ENCODE measurements around the gene KNG1. TPM values are rescaled to one million over a fixed set of nuclear protein-coding genes. Genes with fewer than 3 reads are reported as not detected.

KNG1 gene
- total RNA-seq, 8 experiments from 2014 or later = 0.04 to 0.24 (median 0.10) TPM; not detected in 3

DNA sequence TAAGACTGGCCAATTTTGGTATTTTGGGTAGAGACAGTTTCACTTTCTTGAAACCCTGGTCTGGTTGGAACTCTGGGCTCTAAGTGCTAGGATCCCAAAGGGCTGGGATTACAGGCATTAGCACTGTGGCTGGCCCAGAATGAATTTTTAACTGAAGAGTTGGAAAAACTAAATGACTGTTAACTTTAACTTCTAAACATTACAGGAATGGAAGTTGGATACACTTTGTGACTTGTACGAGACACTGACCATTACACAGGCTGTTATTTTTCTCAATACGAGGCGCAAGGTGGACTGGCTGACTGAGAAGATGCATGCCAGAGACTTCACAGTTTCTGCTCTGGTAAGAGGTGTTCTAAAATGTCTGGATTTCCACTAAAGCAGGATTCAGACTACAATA is 69.8 kb downstream of the KNG1 start:
- no peak overlapping the region for H3K4me3 ChIP-seq
- peaks cover 8 to 28% of the 10 kb centered on the region in 2 donors for H3K4me1 ChIP-seq (replicated peaks in 1 of 2)
- H3K27ac ChIP-seq = no peak overlapping the region
- 66 to 100% (median 84%) methylated on average over 1 to 3 of the region's 3 CpGs for WGBS, 10 experiments
- in situ Hi-C loops (cut with MboI; ENCODE audit: low pct_unique_long_range_greater_than_20kb in 2 of 9, low sequenced_read_pairs in 9 of 9, unreplicated experiment in 9 of 9) = loop anchor here in 1 of 9 experiments (25.0 kb wide), 1 partner anchor 200 kb away; no protein-coding TSS in a partner anchor
- ATAC-seq (replicated peaks in 6 of 8) = no peak

DNA sequence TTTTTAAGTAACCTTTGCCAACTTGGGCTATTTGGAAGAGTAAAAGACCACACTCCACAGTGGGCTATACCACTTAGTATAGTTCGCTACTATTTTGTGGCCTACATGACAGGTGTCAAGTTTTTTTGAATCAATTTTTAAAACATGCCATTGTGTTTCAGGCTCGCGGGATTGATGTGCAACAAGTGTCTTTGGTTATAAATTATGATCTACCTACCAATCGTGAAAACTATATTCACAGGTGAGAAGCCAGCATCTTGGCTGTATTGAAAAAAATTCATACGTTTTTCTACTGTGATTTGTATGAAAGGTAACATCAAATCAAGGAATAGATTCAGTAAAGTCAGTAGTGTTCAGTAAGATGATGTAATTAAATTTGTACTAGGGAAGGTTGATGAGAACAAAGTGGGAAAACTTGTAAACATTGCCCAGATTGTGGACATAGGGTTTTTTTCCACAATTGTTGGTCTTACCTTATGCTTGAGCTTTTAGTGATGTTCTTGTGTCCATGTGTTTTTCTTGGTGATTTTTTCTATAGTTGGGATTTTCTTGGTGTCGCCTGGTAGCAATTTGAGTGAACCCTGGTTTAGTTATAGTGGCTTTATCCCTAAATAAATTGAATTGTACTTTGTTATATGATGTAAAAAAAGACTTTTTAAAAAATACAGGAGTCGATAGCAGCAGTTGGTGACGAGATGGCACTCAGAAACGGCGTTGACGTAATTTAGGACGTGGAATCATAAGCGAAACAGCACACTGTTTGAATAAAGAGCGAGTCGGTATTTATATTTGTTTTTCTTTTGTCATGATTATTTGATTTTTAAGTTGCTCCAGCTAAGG is 70.7 kb downstream of the KNG1 start:
- in situ Hi-C loops (cut with MboI; ENCODE audit: low pct_unique_long_range_greater_than_20kb in 2 of 9, low sequenced_read_pairs in 9 of 9, unreplicated experiment in 9 of 9) = loop anchor here in 1 of 9 experiments (25.0 kb wide), 1 partner anchor 201 kb away; no protein-coding TSS in a partner anchor
- H3K4me1 ChIP-seq (replicated peaks in 1 of 2) = peaks cover 7 to 26% of the 10 kb centered on the region in 2 donors
- ATAC-seq (replicated peaks in 6 of 8) = no peak
- no peak overlapping the region for H3K27ac ChIP-seq
- no peak overlapping the region for H3K4me3 ChIP-seq
- 65 to 99% (median 83%) methylated on average over 8 to 15 of the region's 15 CpGs for WGBS, 10 experiments

DNA sequence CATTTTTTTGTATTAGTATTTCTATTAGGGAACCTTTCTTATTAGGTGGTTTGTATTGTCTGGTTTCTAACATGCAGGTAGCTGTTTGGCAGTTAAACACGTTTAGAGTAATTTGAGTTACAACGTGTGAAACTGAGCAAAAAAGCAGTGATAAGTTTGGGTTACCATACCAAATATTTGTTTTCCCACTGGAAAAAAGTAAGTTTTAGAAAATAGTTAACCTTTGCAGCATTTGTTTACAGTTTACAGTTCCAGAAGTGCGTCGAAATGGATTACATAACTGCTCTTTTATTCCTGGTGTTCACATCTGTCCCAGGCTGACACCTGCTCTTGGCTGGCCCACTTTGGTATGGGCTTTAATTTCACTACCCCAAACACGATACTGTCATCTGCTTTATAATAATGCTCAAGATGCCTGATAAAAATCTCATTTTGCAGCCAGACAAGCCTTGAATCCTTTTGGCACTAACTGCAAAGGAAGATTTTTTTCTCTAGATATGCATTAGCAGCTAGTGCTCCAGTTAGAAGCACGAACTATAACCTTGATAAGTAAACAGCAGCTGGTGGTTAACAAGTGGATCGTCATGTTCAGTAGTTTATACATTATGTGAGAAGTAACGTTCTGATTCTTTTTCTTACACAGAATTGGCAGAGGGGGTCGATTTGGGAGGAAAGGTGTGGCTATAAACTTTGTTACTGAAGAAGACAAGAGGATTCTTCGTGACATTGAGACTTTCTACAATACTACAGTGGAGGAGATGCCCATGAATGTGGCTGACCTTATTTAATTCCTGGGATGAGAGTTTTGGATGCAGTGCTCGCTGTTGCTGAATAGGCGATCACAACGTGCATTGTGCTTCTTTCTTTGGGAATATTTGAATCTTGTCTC is 71.6 kb downstream of the KNG1 start:
- no peak overlapping the region for H3K27ac ChIP-seq
- H3K4me3 ChIP-seq = no peak overlapping the region
- H3K4me1 ChIP-seq (replicated peaks in 1 of 2) = peaks cover 7 to 26% of the 10 kb centered on the region in 2 donors
- no peak for ATAC-seq (replicated peaks in 6 of 8)
- 38 to 83% (median 76%) methylated on average over 1 to 13 of the region's 13 CpGs for WGBS, 10 experiments
- in situ Hi-C loops (cut with MboI; ENCODE audit: low pct_unique_long_range_greater_than_20kb in 2 of 9, low sequenced_read_pairs in 9 of 9, unreplicated experiment in 9 of 9) = loop anchor here in 1 of 9 experiments (25.0 kb wide), 1 partner anchor 201 kb away; no protein-coding TSS in a partner anchor

DNA sequence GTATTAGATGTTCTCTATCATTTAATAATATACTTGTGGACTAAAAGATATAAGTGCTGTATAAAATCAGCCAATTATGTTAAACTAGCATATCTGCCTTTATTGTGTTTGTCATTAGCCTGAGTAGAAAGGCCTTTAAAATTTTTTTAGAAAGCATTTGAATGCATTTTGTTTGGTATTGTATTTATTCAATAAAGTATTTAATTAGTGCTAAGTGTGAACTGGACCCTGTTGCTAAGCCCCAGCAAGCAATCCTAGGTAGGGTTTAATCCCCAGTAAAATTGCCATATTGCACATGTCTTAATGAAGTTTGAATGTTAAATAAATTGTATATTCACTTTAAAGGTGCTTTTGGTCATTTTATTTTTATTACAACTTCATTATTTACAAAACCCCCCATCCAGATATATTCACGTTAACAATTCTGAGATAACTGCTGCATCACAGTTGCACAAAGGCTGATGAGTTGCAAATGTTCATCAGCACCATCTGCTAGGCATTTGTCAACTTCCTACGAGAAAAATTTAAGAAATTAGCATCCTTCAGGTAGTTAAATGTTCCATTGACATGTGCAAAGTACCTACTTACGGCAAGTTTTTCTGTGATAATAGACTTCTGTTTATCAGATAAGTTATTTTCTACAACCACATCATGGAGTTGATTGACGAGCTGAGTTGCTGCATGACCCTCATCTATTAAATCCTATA is 72.5 kb downstream of the KNG1 start:
- WGBS, 10 experiments = 16 to 97% (median 69%) methylated on average over 2 to 4 of the region's 4 CpGs; no CpG with 5 or more reads in 1 of the 10 experiments
- no peak overlapping the region for H3K27ac ChIP-seq
- ATAC-seq (replicated peaks in 6 of 8) = peak in 1 of 8 experiments; percentile 7
- in situ Hi-C loops (cut with MboI; ENCODE audit: low pct_unique_long_range_greater_than_20kb in 2 of 9, low sequenced_read_pairs in 9 of 9, unreplicated experiment in 9 of 9) = loop anchor here in 1 of 9 experiments (25.0 kb wide), 1 partner anchor 202 kb away; no protein-coding TSS in a partner anchor
- peaks cover 7 to 25% of the 10 kb centered on the region in 2 donors for H3K4me1 ChIP-seq (replicated peaks in 1 of 2)
- H3K4me3 ChIP-seq = no peak overlapping the region

DNA sequence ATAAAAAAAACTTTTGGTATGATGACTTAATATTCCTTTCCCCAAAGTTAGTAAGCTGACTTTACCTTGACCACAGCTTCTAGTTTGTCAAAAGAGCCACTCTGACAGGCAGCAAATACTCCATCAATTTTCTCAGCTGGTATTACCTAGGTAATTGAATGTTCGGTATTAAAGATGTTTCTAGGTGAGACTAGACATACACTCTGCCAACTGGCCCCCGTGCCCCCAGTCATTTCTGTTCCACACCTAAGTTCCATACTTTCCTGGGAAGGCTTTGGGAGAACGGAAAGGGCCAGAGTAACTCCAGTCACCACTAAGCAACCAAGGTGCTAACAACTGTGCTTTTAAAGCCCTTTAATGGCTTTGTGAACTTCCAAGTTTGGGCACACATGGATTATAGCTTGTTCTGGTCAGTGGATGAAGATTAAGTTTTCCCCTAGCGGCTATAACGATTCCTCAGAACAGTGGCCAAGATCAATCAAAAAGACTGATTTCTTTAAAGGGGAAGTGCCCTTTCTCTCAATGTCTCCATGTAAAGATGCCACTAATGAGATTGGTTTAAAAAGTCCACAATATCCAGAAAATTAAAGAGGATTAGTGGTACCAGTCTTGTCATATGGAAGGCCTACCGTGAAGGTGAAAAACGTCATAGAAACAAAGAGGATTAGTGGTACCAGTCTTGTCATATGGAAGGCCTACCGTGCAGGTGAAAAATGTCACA is 73.3 kb downstream of the KNG1 start:
- Histone ChIP-seq H3K27ac (no peak overlapping the region), H3K4me3 (no peak overlapping the region), H3K4me1 (replicated peaks in 1 of 2) (peaks cover 7 to 18% of the 10 kb centered on the region in 2 donors)
- ATAC-seq (replicated peaks in 6 of 8) = peak; percentile 5 to 55 (median 30)
- in situ Hi-C loops (cut with MboI; ENCODE audit: low pct_unique_long_range_greater_than_20kb in 2 of 9, low sequenced_read_pairs in 9 of 9, unreplicated experiment in 9 of 9) = loop anchor here in 1 of 9 experiments (25.0 kb wide), 1 partner anchor 203 kb away; no protein-coding TSS in a partner anchor
- WGBS, 10 experiments = 17 to 84% (median 62%) methylated on average over 2 to 8 of the region's 8 CpGs

Other genes with a start within 250 kb of the KNG1 start
- 1 to 10 TPM; 1.2 to 4.9 (median 2.9) TPM for gene CRYGS, start 173.0 kb upstream of the KNG1 start, total RNA-seq
- 10 to 100 TPM in 6 of 8 experiments, 1 to 10 TPM in 2; 8.4 to 16.6 (median 12.6) TPM for gene TBCCD1, start 150.0 kb upstream of the KNG1 start, total RNA-seq
- 10 to 100 TPM; 45.3 to 94.0 (median 72.5) TPM for gene DNAJB11, start 146.6 kb upstream of the KNG1 start, total RNA-seq
- gene AHSG, start 104.3 kb upstream of the KNG1 start, total RNA-seq = under 1 TPM in 4 of 8 experiments, not detected in 4; 0.11 to 0.81 (median 0.25) TPM
- gene FETUB, start 77.0 kb upstream of the KNG1 start, total RNA-seq = 1 to 10 TPM in 1 of 8 experiments, under 1 TPM in 2, not detected in 5; 0.14 to 1.1 (median 0.14) TPM
- gene HRG, start 51.3 kb upstream of the KNG1 start, total RNA-seq = under 1 TPM in 5 of 8 experiments, not detected in 3; 0.10 to 0.57 (median 0.27) TPM
- gene EIF4A2, start 66.2 kb downstream of the KNG1 start, total RNA-seq = 100 to 1,000 TPM; 454 to 797 (median 662) TPM
- 10 to 100 TPM in 7 of 8 experiments, 1 to 10 TPM in 1; 8.7 to 69.0 (median 36.9) TPM for gene RFC4, start 89.1 kb downstream of the KNG1 start, total RNA-seq
- under 1 TPM in 2 of 8 experiments, not detected in 6; 0.15 to 0.28 TPM for gene ADIPOQ, start 125.4 kb downstream of the KNG1 start, total RNA-seq
- gene ST6GAL1, start 213.2 kb downstream of the KNG1 start, total RNA-seq = 10 to 100 TPM in 6 of 8 experiments, 1 to 10 TPM in 1, under 1 TPM in 1; 0.71 to 32.9 (median 18.6) TPM